HG03064 (cell line): ENCODE data around the gene KCNJ1.

Source experiments
- ATAC-seq: cut with Tn5 transposase; IDR thresholded peaks from one replicate; pipeline ENCODE4 v1.9.1; 2021; ENCODE audit warnings: low read depth; ENCODE audit not compliant: unreplicated experiment

The KCNJ1 gene

DNA sequence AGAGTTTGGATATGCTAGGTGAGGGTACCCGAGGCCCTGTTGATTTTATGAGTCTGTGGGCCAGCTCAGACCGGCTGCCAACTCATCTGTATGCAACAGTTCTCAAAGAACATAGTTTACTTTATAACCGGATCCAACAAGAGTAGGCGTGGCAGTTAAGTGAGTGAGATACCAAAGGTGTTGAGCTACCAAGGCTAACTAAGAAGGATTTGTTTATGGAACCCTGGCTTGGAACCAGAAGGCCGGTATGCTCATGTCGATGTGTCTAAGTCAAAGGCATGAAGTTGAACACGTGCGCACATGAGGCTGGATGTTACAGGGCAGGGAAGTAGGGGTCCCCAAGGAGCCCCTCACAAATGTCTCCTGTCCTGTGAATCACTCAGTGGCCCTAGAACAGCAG, at the start of gene KCNJ1:
Gene KCNJ1, minus strand, starts transcription at position 20 of the 400 bp plus-strand sequence. CDS start 27,053 bp downstream, outside the sequence.
- no peak for ATAC-seq

DNA sequence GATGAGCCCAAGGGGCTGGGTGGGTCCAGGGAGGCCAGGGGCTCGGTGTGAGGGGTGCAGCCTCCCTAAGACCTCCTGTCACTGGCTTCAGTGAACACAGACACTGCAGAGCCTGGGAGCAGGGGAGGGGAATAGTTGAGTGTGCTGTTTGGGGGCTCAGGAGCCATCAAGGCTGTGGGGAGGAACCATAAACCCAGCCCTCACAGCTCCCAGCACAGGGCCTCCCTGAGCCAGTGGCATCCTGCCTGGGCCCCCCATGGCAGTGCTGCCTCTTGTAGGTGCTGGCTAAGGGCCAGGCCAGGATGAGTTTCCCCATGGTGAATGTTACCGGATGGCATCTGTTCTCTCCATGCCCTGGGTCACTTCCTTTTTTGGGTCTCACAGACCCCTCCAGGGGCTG, 49.6 kb upstream of the KCNJ1 start:
- ATAC-seq = no peak

DNA sequence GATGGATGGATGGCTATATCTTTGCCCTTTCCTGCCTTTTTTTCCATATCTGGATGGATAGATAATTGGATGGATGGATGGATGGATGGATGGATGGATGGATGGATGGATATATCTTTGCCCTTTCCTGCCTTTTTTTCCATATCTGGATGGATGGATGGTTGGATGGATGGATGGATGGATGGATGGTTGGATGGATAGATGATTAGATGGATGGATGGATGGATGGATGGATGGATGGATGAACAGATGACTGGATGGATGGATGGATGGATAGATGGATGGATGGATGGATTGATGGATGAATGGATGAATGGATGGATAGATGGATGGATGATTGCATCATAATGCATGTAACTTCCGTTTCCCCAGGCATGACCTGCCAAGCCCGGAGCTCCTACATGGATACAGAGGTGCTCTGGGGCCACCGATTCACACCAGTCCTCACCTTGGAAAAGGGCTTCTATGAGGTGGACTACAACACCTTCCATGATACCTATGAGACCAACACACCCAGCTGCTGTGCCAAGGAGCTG, 49.0 kb upstream of the KCNJ1 start:
- no peak for ATAC-seq

DNA sequence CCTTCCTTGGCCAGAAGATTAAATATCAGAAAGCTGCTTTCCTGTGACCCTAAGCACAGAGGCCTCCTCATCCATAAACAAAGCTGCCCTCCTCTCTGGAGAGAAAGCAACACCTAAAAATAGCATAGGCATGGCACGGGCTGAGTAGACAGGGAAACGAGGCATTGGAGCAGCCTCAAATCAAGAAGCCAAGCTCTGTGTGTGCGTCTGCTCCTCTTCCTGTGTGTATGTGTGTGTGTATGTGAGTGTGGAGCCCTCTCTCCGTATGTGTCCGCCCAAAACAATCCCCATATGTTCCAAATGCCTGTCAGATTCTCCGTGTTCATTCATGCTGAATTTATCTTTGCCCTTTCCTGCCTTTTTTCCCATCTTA, 48.0 kb upstream of the KCNJ1 start:
- no peak for ATAC-seq

DNA sequence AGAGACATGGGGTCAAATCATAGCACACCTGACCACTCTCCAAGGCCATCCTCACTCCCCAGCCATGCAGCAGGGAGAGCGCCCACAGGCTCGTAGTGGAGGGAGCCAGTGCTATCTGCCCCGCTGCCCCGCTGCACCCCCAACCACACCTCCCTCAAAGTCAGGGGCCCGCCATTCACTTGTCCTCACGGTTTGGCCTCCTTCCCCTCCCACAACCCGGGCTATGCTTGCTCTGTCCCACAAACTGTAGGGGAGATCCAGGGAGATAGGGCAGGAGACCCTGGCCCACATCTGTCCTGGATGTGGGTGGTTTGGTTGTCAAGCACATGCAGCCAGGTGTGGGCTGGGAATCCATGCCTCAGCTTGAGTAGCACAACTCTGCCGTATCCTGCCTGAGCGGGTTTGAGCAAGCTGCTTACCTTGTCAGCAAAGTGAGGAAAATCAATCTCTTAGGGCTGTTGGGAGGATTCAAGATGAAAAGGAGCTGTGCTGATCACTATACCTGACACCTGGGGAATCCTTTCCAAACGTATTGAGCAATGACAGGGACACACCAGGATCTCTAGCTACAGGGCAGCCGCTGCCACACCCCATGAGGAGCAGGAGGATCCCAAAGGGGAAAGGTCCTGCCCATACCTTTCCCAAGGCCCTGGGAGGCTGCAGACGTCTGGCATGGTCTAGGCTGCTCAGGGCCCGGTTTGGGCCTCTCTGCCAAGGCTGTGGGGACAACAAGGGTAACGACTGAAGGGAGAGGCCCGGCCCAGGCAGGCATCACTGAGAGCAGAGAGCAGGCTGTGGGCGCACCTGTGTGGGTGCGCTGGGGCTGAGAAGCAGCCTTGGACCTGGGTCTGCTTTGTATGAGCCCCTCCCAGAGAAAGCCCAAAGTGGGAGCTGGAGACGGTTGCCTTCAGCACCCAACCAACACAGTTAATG, 47.4 kb upstream of the KCNJ1 start:
- ATAC-seq = no peak

DNA sequence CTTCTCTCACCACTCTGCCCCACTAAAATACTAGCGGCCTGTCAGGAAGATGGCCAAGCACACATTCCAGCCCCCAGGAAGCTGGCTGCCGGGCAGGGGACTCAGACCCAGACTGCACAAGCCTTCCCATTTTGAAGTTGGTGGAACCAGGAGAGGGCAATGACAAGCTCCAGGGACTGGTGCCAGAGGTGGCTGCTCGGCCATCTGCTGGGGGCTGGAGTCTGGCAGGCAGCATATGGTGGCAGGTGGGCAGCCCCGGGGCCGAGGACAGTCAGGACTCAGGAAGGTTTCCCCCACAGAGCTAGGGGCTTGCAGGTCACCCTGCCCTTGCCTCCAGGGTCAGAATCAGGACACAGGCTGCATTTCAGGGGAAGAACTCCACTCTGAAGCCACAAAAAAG, 46.7 kb upstream of the KCNJ1 start:
- ATAC-seq = no peak

DNA sequence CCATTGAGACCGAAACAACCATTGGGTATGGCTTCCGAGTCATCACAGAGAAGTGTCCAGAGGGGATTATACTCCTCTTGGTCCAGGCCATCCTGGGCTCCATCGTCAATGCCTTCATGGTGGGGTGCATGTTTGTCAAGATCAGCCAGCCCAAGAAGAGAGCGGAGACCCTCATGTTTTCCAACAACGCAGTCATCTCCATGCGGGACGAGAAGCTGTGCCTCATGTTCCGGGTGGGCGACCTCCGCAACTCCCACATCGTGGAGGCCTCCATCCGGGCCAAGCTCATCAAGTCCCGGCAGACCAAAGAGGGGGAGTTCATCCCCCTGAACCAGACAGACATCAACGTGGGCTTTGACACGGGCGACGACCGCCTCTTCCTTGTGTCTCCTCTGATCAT, 44.6 kb upstream of the KCNJ1 start:
- no peak for ATAC-seq

DNA sequence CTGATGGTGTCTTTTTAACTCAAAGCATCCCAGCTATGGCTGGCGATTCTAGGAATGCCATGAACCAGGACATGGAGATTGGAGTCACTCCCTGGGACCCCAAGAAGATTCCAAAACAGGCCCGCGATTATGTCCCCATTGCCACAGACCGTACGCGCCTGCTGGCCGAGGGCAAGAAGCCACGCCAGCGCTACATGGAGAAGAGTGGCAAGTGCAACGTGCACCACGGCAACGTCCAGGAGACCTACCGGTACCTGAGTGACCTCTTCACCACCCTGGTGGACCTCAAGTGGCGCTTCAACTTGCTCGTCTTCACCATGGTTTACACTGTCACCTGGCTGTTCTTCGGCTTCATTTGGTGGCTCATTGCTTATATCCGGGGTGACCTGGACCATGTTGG, 44.1 kb upstream of the KCNJ1 start:
- ATAC-seq = no peak

DNA sequence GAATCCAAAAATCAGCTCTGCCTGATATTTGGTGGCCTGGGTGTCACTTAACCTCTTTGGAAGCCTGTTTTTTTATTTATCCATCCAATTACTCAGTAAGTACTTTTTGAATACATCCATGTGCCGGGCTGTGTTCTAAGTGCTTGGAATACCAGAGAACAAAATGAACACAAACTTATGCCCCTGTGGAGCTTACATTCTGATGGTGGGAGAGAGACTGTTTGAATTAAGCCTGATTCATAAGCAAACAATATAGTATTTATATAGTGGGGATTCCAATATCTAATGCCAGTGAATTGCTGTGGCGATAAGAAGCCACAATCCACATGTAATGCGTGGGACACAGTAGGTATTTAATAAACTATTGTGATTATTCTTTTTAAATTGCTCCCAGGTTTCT, 43.5 kb upstream of the KCNJ1 start:
- no peak for ATAC-seq

DNA sequence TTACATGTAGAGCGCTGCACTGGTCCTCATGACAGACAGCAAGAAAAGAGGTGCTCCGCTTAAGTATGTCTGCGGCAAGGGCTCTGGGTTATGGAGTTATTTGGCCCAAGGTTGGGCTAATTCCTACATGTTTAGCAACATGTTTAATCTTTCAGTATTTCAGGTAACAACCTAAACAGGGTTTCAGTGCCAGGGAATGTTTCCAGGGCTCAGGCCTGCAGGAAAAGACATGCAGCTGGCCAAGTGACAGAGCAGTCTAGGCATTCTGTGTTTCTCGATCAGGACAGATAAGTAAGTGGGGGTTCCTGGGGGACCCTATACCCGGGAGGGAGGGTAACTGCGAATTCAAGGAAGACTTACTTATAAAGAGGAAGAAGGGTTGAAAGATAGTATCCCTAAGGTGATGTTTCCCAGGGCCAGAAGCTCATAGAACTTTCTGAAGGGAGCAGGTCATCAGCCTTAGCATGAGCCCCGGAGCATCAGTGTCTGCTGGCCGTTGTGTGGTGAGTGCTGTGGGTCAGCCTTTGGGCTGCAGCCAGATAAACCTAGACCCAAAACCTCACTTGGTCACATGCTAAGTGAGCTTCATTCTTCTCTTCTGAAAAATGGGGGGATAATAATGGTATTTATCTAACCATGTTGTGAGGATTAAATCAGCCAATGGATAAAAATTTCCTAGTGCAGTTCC, 42.5 kb upstream of the KCNJ1 start:
- ATAC-seq = no peak

DNA sequence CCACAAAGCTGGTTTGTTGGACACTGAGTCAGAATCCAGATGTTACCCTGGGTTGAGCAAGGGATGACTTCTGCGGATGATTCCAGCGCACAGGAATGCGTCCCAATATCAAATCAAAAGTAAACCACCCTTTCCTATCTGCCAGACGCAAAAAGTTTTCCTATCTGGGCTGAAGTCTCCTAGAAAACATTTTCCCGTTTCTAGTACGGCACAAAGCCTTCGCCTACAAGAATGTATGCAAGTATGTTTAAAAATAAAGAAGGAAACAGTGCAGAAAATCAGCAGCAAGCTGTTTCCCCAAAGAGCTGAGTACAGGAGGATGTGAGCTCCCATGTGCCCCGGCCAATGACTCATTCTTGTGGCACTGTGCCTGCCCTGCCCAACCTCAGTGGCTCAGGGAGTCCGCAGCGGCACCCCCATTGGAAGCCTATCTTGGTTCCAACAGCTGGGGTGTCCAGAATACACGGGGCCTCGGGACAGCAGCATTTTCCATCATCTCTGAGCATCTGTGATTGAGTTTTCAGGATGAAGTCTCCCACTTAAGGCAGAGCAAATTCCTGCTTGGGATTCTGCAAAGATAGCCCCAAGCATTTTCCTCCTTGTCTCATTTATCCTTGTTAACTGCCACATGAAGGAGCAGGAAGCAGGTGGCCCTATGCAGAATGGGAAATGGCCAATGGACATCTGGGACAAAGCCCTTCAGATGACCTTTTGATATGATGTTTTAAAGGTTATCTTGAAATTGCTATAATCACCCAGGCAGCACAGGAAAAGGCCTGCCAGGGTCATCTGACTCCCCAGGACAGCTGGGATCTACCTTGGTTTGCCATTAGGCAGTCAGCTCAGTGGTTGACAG, 41.5 kb upstream of the KCNJ1 start:
- no peak for ATAC-seq

DNA sequence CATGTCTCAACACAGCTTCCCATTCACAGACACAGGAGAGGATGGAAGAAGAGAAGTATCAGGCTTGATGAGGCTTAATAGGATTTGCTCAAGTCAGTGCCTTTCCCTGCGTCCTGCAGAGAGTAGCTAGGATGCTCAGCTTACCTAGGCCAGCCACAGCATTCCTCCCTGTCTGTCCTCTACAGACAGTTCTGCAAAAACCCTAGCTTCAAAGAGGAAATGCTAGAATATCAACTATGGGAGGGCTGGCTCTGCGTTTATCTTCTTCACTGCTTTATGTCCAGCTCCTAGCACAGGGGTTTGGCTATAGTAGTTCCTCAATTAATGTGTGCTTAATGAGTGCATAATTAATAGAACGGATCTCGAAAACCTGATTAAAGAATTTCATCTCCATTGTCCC, 40.5 kb upstream of the KCNJ1 start:
- ATAC-seq = no peak

DNA sequence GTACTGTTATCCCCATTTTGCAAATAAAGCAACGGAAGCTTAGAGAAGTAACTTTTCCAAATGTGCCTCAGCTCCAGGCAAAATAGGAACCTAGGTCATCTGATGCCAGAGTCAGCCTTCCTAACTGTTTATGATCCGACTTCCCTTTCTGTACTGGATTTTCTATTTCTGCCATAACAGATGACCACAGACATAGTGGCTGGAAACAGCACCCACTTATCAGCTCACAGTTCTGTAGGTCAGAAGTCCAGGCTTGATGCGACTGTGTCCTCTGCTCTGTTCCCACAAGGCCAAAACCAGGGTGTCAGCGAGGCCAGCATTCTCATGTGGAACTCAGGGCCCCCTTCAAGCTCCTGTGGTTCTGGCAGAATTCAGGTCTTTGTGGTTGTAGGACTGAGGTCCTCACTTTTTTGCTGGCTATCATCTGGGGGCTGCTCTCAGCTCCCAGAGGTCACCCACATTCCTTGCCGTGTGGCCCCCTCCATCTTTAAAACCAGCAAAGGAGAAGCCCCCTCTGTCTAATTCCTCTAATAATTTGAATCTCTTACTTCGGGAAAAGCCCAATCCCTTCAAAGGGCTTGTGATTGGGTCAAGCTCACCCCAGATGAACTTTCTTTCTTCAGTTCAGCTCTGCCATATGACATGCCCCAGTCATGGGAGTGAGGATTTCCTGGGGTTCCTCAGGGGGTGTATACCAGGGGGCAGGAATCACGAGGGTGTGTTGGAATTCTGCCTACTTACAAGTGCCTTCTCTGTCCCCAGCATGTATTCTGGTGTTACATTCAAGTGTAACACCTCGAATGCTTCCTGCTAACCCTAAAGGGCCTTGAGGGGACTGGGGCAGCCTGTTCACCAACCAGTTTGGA, 39.3 kb upstream of the KCNJ1 start:
- no peak for ATAC-seq

DNA sequence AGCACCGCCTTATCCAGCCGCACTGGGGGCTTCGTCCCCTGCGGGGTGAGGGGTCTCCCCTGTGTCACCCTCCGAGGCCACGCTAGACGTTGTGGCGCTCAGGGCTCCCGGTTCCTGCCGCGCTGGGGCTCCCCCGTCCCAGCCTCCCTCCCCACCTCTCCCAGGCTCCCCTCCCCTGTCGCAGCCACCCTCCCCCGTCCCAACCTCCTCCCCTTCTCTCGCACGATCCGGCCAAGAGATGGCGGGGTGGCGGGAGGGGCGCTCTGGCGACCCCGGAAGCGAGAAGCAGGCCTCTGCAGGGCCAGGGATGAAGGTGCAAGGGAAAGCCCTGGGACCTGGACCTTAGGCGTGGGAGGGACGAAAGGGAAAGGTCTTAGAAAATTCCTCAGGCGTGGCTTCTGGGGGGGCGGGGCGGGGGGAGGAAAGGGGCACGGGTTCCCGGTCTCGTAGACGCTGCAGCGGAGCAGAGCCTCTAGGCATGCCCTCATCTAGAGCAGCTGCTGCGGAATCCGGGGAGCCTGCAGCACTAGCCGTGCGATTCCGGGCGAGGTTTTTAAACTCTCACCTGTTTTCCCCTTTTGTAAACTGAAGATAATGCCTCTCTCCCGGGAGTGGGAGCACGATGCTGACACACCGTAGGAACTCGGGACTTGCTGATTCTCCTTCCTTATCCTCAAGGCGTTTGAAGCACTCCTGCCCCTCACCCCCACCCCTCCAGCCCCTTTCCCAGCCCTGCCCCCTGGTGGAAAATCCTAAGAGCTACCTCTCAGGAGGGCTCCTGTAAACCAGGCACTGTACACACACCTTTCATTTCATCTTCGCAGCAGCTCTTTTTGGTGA, 38.5 kb upstream of the KCNJ1 start:
- ATAC-seq = no peak

DNA sequence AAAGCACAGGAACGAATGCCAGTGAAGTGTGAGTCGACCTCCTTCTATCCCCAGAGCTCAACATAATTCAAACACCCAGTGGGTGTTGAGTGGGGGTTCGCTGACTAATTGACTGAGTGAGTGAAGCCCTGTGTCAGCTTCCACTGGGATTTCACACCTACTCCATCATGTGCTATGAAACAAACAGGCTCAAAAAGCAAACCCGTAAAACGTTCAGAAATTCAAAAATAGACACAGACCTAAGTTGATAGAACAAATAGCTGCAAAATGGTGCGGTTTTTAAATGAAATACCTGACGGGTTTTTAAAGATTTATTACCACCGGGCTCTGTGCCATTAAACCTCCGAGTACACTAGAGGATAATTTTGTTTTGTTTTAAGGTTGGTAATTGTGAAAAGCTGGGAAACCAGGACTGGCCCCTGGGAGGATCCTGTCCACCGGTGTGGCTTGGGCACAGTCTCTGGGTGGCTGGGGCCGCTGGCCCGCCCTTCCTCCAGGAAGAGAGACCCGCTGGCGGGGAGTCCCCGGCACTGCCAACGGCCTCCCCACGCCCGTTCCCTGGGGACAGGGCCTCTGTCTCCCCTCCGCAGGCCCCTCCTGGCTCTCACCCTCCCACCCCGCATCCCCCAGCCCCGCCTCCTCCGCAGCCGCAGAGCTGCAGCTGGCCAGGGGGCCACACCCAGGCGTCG, 37.7 kb upstream of the KCNJ1 start:
- no peak for ATAC-seq

DNA sequence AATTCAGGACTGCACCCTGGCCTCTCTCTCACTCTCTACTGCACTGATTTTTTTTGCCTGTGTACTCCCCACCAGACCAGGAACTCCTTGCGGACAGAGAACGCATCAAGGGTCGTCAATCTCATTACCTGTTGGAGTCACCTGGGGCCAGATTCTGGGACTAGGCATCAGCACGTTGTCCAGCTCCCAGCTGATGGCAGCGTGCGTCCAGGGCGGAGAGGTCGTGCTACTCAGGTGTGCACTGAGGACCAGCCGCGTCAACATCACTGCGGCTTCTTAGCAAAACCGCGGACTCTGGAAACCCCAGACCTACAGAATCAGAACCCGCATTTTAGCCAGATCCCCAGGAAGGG, 37.2 kb upstream of the KCNJ1 start:
- no peak for ATAC-seq

DNA sequence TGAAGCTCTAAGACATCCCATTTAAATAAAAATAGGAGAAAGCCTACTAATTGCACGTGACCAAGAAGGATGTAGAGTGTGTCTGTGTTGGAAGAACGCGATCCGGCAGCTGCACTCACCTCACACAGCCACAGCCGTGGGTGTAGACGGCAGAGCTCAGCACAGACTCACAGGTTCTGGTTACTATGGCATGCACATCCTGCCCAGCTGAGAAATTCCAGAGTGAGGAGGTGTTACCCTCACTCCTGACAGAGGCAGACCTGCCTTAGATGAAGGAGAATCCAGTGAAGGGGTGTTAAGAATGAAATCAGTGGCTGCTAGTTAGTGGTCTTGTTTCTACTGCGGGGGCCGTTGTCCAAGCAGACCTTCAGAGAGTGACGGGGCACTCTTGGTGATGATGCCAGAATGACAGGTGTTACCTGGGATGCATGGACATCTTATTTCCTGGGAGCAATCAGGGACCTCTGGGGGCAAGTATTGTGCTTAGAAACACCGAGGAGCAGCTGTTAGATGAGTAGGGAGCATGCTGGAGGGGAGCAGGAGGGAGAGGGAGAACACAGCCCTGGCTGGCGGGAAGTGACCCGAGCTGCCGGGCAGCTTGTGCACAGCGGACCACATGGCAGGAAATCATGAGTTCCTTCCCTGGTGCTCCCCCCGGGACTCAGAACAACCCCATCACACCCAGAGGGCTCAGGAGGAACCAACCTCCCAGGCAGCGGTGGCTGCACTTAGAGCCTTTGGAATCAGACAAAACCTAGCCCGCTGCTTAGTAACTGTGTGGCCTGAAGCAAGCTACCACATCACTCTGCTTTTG, 36.4 kb upstream of the KCNJ1 start:
- ATAC-seq = no peak
